Measurements from ENCODE around the gene SETD3.

Gene SETD3

GRCh38 chr14:99516871-99517642 is 36.4 kb upstream of the SETD3 start:
- in situ Hi-C loops (cut with HindIII; ENCODE audit: low sequenced_read_pairs) = no loop called here

GRCh38 chr14:99516156-99516870 is 35.7 kb upstream of the SETD3 start:
- in situ Hi-C loops (cut with HindIII; ENCODE audit: low sequenced_read_pairs) = no loop called here

- in situ Hi-C loops (cut with HindIII; ENCODE audit: low sequenced_read_pairs) = no loop called here
Observed at GRCh38 chr14:99515301-99516155, 34.9 kb upstream of the SETD3 start.

- in situ Hi-C loops (cut with HindIII; ENCODE audit: low sequenced_read_pairs) = no loop called here
Observed at GRCh38 chr14:99514552-99515300, 34.1 kb upstream of the SETD3 start.

GRCh38 chr14:99513946-99514551 is 33.4 kb upstream of the SETD3 start:
- in situ Hi-C loops (cut with HindIII; ENCODE audit: low sequenced_read_pairs) = no loop called here

- in situ Hi-C loops (cut with HindIII; ENCODE audit: low sequenced_read_pairs) = no loop called here
Observed at GRCh38 chr14:99513183-99513694, 32.6 kb upstream of the SETD3 start.

- in situ Hi-C loops (cut with HindIII; ENCODE audit: low sequenced_read_pairs) = no loop called here
Observed at GRCh38 chr14:99512571-99513182, 32.0 kb upstream of the SETD3 start.

- in situ Hi-C loops (cut with HindIII; ENCODE audit: low sequenced_read_pairs) = no loop called here
Observed at GRCh38 chr14:99512110-99512449, 31.4 kb upstream of the SETD3 start.

GRCh38 chr14:99511421-99512109 is 30.9 kb upstream of the SETD3 start:
- in situ Hi-C loops (cut with HindIII; ENCODE audit: low sequenced_read_pairs) = no loop called here

GRCh38 chr14:99510556-99511139 is 30.0 kb upstream of the SETD3 start:
- in situ Hi-C loops (cut with HindIII; ENCODE audit: low sequenced_read_pairs) = no loop called here

GRCh38 chr14:99509871-99510555 is 29.4 kb upstream of the SETD3 start:
- in situ Hi-C loops (cut with HindIII; ENCODE audit: low sequenced_read_pairs) = no loop called here

GRCh38 chr14:99508896-99509629 is 28.4 kb upstream of the SETD3 start:
- in situ Hi-C loops (cut with HindIII; ENCODE audit: low sequenced_read_pairs) = no loop called here

- in situ Hi-C loops (cut with HindIII; ENCODE audit: low sequenced_read_pairs) = no loop called here
Observed at GRCh38 chr14:99507860-99508640, 27.4 kb upstream of the SETD3 start.

GRCh38 chr14:99506276-99506675 is 25.6 kb upstream of the SETD3 start:
- in situ Hi-C loops (cut with HindIII; ENCODE audit: low sequenced_read_pairs) = no loop called here

GRCh38 chr14:99505089-99505488 is 24.4 kb upstream of the SETD3 start:
- in situ Hi-C loops (cut with HindIII; ENCODE audit: low sequenced_read_pairs) = no loop called here

- in situ Hi-C loops (cut with HindIII; ENCODE audit: low sequenced_read_pairs) = no loop called here
Observed at GRCh38 chr14:99503848-99504453, 23.3 kb upstream of the SETD3 start.
